HG03175 (cell line): ENCODE data around the gene IRS4.

Experiments
- ATAC-seq: cut with Tn5 transposase; IDR thresholded peaks from one replicate; pipeline ENCODE4 v1.9.1; 2021; ENCODE audit warnings: mild to moderate bottlenecking, moderate library complexity; ENCODE audit not compliant: unreplicated experiment

Gene IRS4

DNA sequence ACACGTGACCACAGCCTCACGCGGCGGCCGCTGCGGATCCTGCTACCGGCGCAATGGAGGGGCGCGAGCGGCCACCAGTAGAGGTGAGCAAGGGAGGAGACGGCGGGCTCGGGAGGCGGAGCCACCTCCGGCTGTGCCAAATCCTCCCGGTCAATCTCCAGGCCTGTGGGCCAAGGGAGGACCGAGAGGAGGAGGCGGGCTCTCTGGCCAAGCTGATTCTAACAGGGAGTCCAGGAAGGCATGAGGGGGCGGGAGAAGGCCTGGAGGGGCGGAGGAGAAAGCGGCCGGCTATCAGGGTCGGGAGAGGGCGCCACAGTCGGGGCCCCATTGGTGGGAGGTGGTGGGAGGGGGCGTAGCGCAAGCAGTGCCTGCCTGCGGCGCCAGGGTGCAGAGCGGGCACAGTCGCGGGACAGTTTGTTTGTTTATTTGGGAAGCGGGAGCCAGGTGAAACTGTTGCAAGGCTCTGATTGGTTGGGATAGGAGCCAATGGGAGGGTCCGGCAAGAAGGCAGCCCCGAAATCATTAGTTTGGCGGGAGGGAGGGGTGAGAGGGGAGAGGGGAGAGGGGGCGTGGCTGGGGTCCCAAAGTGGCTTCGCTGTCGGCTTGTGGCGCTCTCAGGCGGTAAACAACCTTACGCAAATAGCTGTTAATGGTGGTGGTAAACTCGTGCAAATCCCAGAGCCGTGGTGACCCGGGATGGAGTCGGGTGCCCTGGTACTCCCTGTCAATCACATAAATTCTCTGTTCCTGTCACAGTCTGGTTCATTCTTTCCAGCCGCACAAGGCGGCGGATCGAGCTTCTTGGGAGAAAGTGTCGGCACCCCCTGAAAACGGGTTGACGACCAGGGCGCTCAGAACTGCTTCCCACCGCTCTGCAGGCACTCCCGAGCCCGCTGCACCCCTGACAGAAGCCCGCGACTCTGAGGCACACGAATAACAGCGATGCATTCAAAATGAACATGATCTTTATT lies at the start of gene IRS4:
Gene IRS4, minus strand, starts transcription at position 55 of the 971 bp plus-strand sequence.
- no peak for ATAC-seq

- no peak for ATAC-seq
Observed at GRCh38 chrX:108772549-108772948, 36.2 kb upstream of the IRS4 start.

DNA sequence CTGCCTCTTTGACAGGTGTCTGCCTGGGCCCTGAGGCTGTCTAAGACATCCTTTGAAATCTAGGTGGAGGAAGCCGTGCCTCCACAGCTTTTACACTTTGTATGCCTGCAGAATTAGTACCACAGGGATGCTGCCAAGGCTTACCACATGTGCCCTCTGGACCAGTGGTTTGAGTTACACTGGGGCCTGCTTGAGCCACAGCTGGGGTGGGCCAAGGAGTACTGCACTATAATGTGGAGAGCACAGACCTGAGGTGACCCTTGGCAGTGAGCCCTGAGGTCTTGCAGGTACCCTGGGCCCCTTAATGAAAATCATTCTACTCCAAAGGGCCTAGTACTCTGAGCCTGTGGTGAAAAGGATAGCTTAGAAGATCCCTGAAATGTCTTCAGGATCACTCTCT lies 27.2 kb upstream of the IRS4 start:
- no peak for ATAC-seq

DNA sequence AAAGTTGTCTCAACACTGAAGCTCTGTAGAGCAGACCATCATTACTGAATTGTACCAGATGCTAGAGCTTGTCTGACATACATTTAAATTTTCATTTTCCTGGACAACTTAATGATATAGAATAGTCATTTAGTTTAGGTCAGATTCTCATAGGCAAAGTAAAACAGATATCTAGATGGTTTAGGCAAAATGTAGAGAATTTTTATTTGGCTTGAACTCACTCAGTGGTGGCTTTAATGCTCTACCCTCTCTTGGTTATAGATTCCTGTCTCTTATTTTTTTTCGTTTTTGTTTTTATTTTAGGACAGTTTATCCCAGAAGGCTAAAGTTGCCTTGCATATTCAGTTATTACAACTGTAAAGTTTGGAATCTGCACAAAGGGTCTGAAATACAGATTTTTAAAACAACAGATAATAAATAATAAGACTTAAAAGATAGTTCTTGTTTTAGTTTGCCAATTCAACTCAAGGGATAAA lies 4.0 kb upstream of the IRS4 start:
- no peak for ATAC-seq

GRCh38 chrX:108737754-108738153 lies 1.4 kb upstream of the IRS4 start:
- no peak for ATAC-seq

- no peak for ATAC-seq
Observed at GRCh38 chrX:108735679-108736508, 469 bp downstream of the IRS4 start.

- no peak for ATAC-seq
Observed at GRCh38 chrX:108735091-108735678, 1.2 kb downstream of the IRS4 start.

DNA sequence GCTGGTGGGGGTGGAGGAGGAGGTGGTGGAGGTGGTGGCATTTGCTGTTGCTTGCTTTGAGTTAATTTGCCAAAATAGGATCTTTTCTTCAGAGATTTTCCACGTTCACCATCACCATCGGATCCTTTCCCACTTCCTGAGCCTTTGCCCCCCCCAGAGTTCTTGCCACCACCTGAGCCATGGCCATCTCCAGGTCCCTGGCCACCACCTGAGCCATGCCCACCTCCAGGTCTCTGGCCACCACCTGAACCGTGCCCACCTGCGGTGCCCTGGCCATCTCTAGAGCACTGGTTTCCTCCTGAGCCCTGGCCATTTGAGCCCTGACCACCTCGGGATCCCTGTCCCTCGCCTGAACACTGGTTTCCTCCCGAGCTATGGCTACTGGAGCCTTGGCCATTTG lies 1.9 kb downstream of the IRS4 start:
- no peak for ATAC-seq

GRCh38 chrX:108732630-108733321 lies 3.6 kb downstream of the IRS4 start:
- no peak for ATAC-seq

DNA sequence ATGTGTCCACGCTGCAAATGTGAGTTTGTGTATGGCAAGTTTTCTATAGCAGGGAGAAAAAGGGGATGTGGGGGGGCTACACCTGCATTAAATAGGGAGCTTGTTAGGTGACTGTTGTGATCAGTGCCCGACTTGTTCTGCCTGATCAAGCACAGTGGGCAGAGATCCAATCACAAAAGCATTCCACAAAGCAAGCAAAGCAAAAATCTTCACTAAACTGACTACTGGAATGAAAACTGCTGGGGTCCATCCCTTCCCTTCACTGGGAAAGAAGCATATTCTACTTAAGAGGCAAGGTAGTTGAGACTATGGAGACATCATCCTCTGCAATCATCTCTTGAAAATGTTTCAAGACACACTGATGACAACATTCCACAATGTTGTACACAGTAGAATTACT lies 5.2 kb downstream of the IRS4 start:
- no peak for ATAC-seq

DNA sequence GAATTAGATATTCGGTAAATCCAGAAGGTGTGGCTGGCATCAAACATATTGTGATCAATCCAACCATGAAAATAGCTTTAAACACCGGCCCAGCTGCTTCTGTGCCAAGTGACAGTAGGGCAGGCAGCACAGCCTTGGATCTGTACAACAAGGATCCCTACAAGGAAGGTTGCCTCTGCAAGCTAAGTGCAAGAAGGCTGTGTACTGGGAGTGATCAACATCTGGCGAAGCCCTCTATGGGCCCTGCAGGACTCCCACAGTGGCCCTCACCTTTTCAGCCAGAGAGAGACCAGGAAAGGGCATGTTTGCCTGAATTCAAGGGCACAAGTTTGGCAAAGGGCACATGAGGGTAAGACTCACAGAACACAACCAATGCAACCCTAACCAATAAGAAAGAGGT lies 9.6 kb downstream of the IRS4 start:
- ATAC-seq = no peak

DNA sequence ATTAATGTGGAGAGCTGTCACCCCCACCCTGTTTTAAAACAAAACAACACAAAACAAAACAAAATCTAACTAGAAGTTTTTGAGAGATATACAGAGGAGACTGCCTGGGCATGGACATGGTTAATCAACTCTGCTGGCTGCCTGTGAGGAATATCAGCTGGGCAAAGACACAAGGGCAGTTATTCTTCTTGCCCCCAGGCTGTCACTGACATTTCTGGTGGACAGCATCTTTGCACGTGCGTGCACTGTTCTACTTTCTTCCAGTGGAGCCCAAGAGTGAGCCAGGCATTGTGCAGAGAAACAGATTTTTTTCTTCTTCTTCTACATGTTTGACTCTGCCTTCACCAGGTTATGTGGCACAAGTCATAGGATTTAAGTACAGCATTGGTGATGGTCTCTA lies 13.8 kb downstream of the IRS4 start:
- ATAC-seq = no peak

GRCh38 chrX:108712886-108713285 lies 23.5 kb downstream of the IRS4 start:
- ATAC-seq = no peak

DNA sequence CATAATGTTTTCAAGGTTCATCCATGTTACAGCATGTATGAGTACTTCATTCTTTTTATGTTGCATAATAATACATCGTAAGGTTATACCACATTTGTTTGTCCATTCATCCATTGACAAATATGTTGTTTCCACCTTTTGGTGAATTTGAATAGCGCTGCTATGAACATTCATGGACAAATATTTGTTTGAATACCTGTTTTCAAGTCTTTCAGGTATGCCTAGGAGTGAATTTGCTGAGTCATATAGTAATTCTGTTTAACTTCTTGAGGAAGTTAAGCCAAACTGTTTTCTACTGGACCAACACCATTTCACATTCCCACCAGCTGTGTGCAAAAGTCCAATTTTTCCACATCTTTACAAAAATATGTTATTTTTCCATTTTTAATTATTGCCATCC lies 31.5 kb downstream of the IRS4 start:
- ATAC-seq = no peak

DNA sequence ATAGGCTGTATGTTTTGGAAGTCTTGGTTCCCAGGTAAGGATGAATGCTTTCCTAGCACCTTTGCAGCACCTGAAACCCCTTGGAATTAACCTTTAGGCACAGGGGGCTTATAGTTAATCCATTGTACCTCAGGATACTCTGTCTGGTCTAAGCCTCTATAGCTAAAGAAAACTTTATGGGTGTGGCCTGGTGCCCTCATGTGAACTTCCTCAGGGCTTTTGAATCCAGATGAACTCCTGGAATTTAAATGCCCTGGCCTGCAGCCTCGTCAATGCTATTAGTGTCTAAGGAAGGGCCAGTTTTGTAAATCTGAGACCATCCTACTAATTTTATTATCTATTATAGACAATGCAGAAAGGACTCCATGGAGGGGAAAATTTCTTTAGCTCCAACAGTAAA lies 33.8 kb downstream of the IRS4 start:
- ATAC-seq = no peak

GRCh38 chrX:108701633-108702032 lies 34.7 kb downstream of the IRS4 start:
- peak; percentile 60 for ATAC-seq

DNA sequence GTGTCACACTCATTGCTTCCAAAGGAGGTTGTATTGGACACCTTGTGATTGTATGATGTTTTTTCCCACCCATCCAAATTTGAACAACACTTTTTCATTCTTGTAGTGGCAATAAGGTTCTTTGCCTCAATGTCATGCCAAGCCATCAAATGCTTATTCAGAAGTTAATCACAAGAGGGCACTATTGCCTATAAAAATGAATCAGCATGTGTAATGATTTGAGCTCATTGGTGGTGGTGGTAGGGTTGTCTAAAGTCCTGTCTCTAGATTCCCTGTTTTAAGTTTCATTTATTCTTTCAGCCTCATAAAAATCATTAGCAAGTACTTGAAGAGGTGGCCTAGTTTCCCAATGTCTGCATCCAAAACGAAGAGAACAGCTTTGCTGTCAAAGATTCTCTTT lies 37.0 kb downstream of the IRS4 start:
- no peak for ATAC-seq

DNA sequence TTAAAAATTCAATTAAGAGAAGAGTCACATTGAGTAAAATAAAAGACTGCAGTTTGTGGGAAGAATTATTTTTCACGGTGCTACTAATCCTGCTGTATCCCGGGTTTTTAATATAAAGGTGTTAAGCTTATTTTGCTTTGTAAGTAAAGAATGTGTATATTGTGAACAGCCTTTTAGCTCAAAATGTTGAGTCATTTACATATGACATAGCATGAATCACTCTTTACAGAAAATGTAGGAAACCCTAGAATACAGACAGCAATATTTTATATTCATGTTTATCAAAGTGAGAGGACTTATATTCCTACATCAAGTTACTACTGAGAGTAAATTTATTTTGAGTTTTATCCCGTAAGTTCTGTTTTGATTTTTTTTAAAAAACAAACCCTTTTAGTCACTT lies 39.7 kb downstream of the IRS4 start:
- no peak for ATAC-seq
